ENCODE results near the gene WDR75.
A peak's percentile ranks its signal among the peaks of the same experiment; 100 is the strongest.
"Not testable (repeated sequence)": the region's sequence is repeated elsewhere in the genome, so short reads cannot be mapped to it uniquely, and the experiment has no call there.

Gene WDR75

GRCh38 chr2:189465478-189465877 lies 24.2 kb downstream of the WDR75 start:
- FAIRE-seq (no peak), DNase-seq (ENCODE audit: insufficient read length, low spot score) (no peak)
- no peak for TF ChIP-seq CTCF (IDR thresholded peaks at IDR 0.05; ENCODE audit: insufficient read depth, missing control alignments)

GRCh38 chr2:189466046-189466445 lies 24.8 kb downstream of the WDR75 start:
- DNase-seq (ENCODE audit: insufficient read length, low spot score): no peak
- no peak for TF ChIP-seq CTCF (IDR thresholded peaks at IDR 0.05; ENCODE audit: insufficient read depth, missing control alignments)
- FAIRE-seq: no peak

- no peak for DNase-seq (ENCODE audit: insufficient read length, low spot score)
- no peak for FAIRE-seq
- peak; percentile 83 for TF ChIP-seq CTCF (IDR thresholded peaks at IDR 0.05; ENCODE audit: insufficient read depth, missing control alignments)
These were observed 25.4 kb downstream of the WDR75 start for GRCh38 chr2:189466656-189467055.

GRCh38 chr2:189467160-189467559 lies 25.9 kb downstream of the WDR75 start:
- FAIRE-seq (no peak), DNase-seq (ENCODE audit: insufficient read length, low spot score) (no peak)
- no peak for TF ChIP-seq CTCF (IDR thresholded peaks at IDR 0.05; ENCODE audit: insufficient read depth, missing control alignments)

GRCh38 chr2:189467593-189467992 lies 26.3 kb downstream of the WDR75 start:
- DNase-seq (ENCODE audit: insufficient read length, low spot score) (no peak), FAIRE-seq (no peak)
- no peak for TF ChIP-seq CTCF (IDR thresholded peaks at IDR 0.05; ENCODE audit: insufficient read depth, missing control alignments)

GRCh38 chr2:189474526-189474925 lies 33.3 kb downstream of the WDR75 start:
- FAIRE-seq: peak; percentile 72
- no peak for DNase-seq (ENCODE audit: insufficient read length, low spot score)
- no peak for TF ChIP-seq CTCF (IDR thresholded peaks at IDR 0.05; ENCODE audit: insufficient read depth, missing control alignments)

GRCh38 chr2:189477756-189478155 lies 36.5 kb downstream of the WDR75 start:
- TF ChIP-seq CTCF (IDR thresholded peaks at IDR 0.05; ENCODE audit: insufficient read depth, missing control alignments): no peak
- FAIRE-seq (no peak), DNase-seq (ENCODE audit: insufficient read length, low spot score) (no peak)

- not testable (repeated sequence) for FAIRE-seq; DNase-seq (ENCODE audit: insufficient read length, low spot score)
These were observed 37.0 kb downstream of the WDR75 start for GRCh38 chr2:189478289-189478688.
